GM03348 (cell line): ENCODE data around the gene GNAO1.

Experiments
- DNase-seq: peaks from one replicate; pipeline ENCODE4 v3.0.0; 2012; ENCODE audit warnings: low spot score

The GNAO1 gene

DNA sequence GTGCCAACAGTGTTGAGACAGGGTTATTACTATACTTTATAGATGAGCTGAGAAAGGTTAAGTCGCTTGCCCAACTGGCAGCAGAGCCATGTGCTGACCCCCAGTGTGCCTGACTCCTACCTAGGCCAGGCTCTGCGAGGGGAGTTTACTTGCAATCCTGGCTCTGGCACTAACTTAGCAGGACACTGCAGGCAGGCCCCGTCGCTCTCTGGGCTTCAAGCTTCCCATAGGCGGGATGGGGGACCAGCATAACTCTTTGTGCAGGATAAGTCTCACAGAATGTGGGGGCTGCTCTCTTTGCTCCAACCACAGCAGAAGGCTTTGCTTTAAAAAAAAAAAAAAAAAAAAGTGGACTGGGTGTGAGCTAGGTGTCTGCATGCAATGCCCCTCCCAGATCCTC, 102.7 kb downstream of the GNAO1 start:
- no peak for DNase-seq

DNA sequence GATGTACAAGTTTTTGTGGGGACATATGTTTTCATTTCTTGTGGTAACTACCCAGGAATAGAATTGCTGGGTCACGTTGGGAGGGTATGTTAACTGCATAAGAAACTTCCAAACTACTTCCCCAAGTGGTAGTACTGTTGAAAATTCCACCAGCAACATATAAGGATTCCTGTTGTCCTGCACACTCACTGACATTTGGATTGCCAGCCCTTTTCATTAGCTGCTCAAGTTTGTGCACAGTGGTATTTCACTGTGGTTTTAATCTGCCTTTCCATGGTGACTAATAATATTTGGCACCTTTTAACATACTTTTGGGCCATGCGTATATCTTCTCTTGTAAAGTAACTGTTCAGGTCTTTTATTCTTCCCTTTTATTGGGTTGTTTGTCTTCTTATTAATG, 103.3 kb downstream of the GNAO1 start:
- DNase-seq: peak; percentile 72

DNA sequence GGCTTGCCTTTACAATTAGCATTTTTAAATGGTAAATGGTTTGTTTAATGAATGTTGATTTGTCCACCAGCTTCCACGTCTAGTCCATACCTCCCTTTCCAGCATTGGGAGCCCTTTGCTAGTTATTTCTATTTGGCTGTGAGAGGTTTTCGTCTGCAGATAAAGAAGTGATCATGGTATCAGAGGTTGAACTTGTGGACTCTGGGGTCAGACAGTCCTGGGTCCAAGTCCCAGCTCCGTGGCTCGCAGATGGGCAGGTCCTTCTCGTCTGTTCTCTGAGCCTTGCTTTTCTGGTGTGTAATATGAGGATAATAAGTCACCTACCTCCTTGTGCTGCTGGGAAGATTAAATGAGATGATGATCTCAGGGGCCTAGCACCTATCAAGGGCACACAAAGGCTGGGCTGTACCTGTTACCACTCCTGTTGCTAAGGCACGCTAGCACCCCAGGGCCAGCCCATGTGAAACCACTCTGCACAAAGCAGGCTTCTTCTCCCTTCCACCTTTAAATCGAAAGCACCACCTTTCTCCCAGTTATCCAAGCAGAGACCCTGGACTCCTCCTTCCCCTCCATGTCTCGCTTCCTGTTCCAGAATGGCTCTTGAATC, 103.9 kb downstream of the GNAO1 start:
- no peak for DNase-seq

DNA sequence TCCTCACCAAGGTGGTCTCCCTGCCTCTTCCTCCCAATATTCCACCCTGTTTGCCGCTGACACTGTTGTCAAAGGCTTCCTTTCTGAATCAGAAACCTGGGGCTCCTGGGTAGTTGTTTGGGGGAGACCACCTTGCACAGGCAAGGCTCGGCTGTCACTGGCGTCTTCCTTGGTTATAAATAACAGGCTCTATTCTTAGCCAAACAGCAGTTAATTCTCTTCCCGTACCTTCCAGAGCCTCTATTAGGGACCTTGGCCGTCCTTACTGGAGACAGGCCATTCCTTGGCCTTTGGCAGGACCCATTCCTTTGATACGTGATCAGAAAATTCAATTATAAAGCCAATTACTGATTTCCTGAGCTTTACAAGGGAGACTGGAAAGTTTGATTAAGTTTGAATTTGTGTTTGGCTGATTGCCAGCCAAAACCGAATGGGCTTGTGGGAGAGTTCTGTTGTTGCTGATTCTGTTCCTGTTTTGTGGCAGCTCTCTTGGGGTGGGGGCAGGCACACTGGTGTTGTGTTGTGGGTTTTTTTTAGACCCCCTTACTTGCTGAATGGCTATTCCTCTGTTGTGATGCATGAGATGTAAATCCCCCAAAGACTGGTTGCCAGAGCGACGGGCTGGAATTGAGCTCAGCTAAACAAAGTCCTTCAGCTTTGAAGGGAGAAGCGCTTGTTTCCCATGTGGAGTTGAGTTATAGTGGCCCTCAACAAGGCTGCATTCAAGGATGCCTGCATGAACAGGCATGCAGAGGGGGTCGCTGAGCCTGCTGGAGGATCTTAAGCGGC, 104.6 kb downstream of the GNAO1 start:
- no peak for DNase-seq

DNA sequence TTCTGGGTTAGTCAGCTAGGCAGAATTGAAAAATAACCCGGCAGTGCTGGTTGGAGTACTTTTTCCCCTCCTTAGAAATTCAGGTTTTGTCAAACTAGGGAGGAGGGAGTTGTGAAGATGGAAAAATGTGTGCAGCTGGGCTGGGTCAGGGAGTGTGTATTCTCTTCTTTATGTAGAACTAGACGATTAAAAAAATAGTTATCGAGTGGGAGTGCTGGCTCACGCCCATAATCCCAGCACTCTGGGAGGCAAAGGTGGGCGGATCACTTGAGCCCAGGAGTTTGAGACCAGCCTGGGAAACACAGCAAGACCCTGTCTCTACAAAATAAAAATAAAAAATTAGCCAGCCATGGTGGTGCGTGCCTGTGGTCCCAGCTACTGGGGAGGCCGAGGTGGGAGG, 106.4 kb downstream of the GNAO1 start:
- no peak for DNase-seq

DNA sequence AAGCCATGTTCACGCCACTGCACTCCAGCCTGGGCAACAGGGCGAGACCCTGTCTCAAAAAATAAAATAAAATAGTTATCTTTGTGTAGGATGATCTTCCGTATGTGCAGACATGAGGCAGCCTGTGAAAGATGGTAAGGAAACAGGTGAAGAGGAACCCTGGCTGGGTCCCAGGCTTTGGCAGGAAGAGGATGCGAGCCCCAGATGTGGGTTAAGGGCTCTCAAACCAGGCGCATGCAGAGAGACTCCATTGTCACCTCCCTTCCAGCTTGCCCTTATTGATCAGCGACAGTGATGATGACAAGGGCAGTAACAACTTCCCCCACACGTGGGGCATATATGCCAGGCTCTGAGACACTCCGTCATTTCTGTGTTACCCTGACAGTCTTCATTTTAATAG, 106.8 kb downstream of the GNAO1 start:
- no peak for DNase-seq

DNA sequence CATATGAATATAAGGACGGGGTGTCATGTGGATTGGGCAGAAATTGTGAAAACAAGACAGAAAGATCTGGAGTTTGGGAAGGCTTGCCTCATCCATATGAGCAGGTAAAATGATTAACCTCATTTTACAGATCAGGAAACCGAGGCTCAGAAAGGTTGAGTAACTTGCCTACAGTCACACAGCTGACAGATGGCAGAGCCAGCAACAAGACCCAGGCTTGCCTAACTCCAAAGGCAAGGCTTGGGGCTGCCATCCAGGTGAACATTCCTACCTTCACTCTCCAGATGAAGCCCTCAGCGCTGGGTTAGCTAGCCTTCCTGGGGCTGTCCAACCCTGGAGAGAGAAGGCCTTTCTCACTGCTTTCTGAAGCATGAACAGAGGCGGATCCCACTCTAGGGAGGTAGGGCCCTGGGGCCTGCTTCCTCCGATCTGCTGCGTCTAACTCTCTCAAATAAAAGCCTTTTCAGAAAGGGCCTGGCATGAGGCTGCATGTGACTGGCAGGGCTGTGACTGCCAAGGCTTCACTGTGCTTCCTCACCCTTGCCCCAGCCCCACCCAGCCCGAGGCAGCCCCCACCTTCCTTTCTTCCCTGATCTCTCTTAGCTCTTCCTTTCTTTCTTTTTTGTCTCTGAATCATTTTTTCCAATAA, 107.8 kb downstream of the GNAO1 start:
- no peak for DNase-seq

DNA sequence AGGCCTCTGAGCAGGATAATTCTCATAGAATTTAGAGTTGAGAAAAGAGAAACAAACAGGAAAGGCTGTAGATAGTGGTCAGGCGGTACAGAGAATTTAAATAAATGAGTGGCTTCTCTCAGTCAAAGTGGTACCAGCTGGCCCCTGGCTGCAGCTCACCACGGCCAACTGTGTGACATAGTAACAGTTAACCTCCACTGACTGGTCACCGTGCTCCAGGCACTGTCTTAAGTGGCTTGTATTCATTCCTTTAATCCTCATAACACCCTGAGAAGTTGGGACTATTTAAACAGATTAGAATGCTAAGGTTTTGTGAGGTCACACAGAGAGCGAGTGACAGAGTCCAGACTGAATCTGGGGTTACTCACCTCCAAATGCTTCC, 108.9 kb downstream of the GNAO1 start:
- no peak for DNase-seq

DNA sequence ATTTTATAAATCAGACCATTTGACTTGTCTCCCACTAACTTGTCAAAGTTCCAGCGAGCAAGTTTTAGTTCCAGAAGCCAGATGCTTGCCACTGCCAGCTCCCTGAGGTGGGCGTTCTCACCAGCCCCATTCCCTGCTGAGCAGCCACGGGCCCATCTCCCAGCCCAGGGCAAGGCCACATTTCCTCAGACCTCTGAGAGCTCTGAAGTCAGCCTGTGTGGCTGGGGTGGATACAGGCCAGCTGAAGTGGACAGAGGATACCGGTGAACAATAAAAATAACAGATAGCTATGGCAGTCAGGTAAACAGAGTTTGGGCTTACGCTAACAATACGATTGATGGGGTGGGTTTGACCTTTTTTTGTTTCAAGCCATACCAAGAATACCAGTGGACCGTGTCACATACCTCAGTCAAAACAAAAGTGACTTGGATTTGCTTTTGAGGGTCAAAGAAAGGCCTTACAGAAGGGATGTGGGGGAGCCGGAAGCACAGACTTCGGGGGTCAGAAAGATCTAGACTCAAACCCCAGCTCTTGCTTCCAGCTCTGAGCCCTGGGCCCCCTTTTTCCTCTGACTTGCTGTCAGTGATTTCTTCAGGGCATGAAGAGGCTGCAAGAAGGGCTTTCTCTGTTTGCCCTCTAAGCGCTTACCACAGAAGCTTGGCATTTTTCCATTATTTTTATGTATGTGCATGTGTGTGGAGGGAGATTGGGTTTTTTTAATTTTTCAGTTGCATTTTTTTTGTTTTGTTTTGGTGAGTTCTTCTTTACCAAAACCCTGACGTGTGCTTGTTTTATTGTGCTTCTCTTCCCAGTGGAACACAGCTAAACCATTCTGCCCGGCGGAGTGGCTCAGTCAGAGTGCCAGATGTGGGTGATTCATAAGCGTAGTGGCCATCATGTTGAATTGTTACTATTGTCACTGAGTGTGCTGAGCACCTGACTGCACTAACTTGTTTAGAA, 109.9 kb downstream of the GNAO1 start:
- DNase-seq: peak; percentile 26

DNA sequence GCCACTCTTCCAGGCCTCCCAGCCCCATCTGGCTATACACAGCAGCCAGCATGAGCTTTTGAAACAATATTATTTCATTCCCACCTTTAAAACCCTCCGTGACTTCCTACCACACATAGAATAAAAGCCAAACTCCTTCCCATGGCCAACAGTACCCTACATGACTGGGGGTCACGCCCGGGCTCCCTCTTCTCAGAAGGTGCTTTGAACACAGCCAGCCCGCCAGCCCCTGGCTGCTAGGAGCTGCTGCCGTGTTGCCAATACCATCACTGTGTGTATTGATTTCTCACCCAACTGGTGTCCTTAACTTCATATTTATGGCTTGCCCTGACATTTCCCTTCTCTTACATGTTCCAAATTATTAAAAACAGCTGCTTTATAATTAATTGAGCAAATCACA, 111.2 kb downstream of the GNAO1 start:
- no peak for DNase-seq

DNA sequence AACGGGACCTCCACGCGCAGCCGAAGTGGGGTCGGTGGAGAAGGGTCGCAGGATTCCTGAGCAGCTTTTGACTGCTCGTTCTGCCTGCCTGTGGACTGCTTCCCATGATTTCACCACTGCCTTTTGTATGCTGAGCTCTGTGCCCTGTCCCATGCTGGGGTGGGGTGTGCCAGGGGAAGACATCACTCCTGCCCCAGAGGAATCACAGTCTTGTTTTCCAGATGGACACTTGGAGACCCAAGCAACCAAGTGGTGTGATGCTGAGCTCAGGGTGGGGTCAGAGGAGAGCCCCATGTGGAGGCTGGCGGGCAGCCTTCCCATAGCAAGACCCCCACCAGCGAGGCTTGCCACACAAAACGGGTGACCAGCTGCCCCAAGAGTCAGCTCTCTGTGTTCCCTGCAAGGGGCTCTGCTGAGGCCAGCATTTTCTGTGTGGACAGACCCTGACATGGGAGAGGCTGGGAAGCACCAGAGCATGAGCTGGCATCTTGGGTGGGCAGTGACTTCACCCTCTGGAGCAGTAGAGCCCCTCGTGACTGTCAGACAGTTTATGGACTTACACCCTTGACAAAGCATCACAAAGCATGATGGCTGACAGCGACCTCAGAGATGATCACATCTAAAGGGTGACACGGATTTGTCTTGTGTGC, 111.9 kb downstream of the GNAO1 start:
- no peak for DNase-seq

DNA sequence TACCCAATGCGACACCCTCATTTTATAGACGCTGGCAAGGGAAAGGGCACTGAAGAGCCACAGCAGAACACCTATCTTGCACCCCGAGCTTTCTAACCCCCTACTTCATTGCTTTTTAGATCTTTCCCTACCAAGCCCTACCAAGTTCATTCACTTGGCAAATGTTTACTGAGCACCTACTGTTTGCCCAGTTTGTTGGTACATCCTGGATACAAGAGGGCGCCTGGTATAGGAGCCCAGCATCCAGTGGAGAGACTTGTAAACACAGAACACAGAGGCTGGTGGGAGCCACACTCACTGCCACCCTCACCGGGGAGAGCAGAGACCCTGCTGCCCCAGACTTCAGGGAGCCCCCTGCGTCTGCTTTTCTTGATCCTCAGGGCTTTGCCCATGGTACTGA, 112.6 kb downstream of the GNAO1 start:
- DNase-seq: no peak

DNA sequence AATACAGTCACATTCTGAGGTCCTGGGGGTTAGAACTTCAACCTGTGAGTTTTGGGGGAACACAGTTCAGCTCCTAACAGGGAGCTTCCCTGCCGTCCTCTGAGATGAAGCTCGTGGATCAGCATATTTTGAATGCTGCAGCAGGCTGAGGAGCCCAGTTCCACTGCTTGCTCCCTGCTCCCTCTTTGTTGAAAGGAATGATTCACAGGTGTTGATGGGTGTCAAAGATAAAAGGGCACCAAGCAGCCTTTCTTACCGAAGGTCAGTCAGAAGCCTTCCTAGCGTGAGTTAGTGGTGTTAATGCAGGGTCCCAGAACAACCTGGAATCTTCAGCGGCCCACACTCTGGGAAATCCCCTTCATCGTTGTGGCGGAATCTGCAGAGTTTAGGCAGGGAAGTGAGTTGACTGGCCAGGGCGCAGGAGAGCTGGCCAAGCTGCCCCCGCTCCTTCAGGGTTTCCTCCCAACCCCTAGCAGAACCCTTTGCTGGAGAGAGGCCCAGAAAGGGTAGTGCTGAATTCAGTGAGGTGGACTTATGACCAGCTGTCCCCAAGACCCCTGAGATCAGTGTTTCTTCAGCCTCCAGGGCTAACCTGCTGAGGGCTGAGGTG, 114.8 kb downstream of the GNAO1 start:
- DNase-seq: no peak

DNA sequence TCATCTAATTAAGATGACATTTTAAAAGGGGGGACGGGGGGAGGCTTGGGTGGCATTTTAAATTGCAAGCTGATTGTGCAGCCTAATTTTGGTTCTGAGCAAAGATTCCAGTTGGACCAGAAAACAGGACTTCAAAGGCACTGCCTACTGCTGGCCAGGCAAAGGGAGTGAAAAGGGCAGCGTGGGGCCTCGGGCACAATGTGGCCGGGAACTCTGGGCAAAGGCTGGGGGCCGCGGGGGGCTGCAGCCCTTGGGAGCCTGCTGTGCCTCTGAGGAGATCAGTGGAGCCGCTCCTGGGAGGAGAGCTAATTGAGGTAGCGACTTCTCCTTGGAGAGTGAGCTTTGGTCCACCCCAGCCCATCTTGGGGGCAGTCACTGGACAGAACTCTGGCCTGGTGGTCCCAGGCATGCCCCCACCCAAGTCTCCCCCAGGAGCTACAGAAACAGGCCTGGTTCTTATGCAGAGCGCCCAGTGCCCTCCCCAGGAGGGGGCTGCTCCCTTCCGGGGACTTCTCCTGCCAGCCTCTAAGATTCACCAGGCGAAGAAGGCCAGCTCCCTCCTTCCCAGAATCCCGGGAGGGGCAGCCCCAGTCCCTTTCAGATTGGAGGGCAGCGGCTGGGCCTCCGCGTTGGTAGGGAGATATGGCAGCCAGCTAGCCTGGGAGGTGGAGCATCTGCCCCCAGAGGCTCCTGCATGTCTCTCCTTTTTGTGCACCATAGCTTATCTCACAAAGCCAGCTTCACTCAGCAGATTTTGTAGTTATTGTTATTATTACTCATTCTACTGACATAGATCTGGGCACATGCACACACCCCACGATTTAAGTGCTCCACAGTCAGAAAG, 115.6 kb downstream of the GNAO1 start:
- DNase-seq: no peak

DNA sequence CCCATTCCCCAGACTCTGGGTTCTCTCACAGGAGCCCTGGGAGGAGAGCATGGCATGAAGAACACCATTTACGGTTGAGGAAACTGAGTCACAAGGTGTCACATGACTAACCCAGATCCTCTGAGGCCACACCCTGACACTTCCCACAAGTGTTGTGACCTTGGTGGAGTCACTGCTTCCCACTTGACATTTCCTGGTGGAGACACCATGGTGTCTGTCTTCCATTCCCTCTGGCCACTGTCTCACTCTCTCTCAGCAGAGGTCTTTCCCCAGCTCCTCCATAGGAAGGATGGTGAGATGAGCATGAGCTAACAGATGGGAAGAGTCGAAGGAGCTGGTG, 116.2 kb downstream of the GNAO1 start:
- DNase-seq: no peak

DNA sequence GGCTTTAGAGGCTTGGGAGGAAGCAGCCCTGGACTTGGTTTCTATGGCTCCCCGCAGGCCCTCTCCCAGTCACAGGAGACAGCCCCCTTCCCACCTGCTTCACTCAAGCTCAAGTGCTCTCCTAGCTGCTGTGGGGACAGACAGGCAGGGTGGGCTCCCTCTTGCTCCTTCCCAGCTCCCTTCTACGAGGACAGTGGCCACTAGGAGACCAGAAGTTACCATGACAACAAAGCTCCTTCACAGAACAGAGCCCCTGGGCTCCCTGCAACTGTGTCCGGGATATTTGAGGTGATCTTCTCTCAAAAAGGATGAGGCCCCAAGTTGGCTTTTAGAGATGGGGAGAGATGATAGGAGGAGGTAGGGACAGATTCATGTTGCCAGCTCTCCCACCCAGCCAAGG, 117.7 kb downstream of the GNAO1 start:
- DNase-seq: no peak

DNA sequence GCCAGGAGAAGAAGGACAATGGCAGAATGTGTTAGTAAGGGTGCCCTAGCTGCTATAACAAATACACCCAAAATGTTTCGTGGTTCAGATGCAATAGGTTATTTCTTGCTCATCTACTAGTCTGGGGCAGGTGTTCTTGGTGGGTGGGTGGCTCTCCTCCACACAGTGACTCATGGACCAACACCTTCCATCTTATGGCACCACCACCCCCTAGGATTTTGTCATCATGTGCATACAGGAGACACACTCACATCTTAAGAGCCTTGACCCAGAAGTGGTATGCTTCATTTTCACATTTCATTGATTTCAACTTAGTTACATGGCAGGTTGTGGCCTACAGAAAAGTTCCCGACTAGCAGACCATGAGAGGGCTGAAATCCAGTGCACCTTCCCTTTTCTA, 119.4 kb downstream of the GNAO1 start:
- DNase-seq: no peak

DNA sequence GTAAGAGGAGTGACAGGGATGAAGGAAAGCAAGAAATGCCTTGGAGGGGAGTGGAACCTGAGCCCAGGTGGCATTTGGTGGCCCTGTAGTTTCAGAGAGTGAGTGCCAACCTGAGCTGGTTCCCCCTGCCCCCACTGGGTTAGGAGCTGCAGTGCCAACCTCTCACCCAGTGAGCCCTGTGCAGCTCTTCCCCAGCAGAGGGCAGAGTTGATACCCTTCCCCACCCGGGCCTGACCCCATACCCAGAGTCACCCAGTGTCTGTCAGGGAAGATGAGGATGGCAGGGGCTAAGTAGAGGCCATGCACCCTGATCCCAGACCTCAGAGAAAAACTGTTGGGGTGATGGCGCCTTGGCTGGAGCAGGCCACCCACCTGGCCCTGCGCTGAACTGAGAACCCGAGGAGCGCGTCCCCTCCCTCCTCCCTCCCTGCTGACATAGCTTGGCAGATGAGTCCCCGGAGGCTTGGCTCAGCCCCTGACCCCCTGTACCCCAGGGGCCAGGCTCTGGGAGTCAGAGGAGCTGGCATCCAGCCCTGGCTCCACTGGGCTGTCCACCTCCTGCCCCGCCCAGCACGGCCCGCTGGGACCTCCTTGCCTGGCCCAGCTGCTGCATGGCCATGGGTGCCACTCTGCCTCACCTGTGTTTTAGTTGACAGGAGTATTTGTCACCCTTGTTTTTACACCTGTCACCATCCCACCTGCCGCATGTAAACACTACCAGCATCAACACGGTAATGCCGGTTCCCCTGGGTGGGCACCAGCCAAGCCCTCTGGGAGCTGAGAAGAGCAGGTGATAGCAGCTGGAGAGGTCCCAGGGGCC, 120.1 kb downstream of the GNAO1 start:
- no peak for DNase-seq

DNA sequence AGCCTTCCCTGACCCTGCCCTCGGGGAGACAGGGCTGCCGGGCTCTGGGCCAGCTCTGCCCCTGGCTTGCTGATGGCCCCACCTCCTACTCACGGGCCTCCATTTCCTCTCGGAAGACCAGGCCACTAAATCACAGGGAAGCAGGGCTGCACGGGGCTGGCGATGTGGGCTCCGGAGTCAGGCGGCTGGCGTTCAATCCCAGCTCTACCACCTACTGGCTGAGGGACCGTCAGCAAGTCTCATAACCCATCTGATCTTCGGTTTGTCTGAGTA, 120.7 kb downstream of the GNAO1 start:
- DNase-seq: no peak

DNA sequence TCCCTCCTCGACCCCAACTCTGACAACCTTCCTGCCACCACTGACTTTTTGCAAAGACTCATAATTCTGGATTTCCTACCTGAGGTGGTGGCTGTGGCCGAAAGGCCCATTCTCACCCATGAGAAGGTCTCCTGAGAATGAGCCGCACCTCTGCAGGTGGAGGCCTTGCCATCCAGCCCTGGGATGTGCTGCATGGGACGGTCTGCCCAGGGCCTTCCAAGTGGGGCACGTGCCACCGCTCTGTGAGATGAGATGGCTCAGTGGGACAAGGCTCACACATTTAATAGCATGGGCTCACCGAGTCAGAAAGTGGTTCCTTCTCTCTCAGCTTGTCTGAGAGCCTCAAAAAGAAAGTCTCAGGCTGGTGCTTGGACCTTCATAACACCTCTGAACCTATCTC, 121.3 kb downstream of the GNAO1 start:
- DNase-seq: no peak
